Globus pallidus (tissue), 1 donor: ENCODE measurements around the gene DAG1.

Experiments used
- DNase-seq: peaks from one replicate; pipeline ENCODE4 v3.0.0-alpha.2; 2015; ENCODE audit warnings: low spot score

The DAG1 gene

GRCh38 chr3:49469936-49470713 lies at the start of gene DAG1:
TSS of gene DAG1 (plus strand) at chr3:49470267. CDS start at chr3:49510535, 40,268 bp downstream.
- DNase-seq: peak; percentile 97

GRCh38 chr3:49421890-49422378 lies 48.1 kb upstream of the DAG1 start:
- no peak for DNase-seq

- DNase-seq: no peak
Observed at GRCh38 chr3:49422379-49423248, 47.5 kb upstream of the DAG1 start, which contains the start of gene AMT. TSS of gene AMT (minus strand) at chr3:49422473. CDS start at chr3:49422450, 23 bp downstream.

GRCh38 chr3:49424816-49425215 lies 45.3 kb upstream of the DAG1 start:
- no peak for DNase-seq

- no peak for DNase-seq
Observed at GRCh38 chr3:49427586-49427985, 42.5 kb upstream of the DAG1 start.

- no peak for DNase-seq
Observed at GRCh38 chr3:49428752-49429080, 41.4 kb upstream of the DAG1 start.

GRCh38 chr3:49434731-49435130 lies 35.3 kb upstream of the DAG1 start:
- no peak for DNase-seq

- no peak for DNase-seq
Observed at GRCh38 chr3:49445391-49445790, 24.7 kb upstream of the DAG1 start.

GRCh38 chr3:49453621-49454020 lies 16.4 kb upstream of the DAG1 start:
- no peak for DNase-seq

GRCh38 chr3:49454458-49454857 lies 15.6 kb upstream of the DAG1 start:
- no peak for DNase-seq

GRCh38 chr3:49454898-49455681 lies 15.0 kb upstream of the DAG1 start:
- no peak for DNase-seq

- no peak for DNase-seq
Observed at GRCh38 chr3:49456466-49456865, 13.6 kb upstream of the DAG1 start.

GRCh38 chr3:49460188-49460890 lies 9.7 kb upstream of the DAG1 start:
- no peak for DNase-seq

- DNase-seq: no peak
Observed at GRCh38 chr3:49460956-49461355, 9.1 kb upstream of the DAG1 start.

- DNase-seq: no peak
Observed at GRCh38 chr3:49461443-49462171, 8.5 kb upstream of the DAG1 start.

GRCh38 chr3:49462222-49462621 lies 7.8 kb upstream of the DAG1 start:
- no peak for DNase-seq

- peak; percentile 76 for DNase-seq
Observed at GRCh38 chr3:49465270-49466034, 4.6 kb upstream of the DAG1 start.

GRCh38 chr3:49466085-49466484 lies 4.0 kb upstream of the DAG1 start:
- no peak for DNase-seq

- peak; percentile 21 for DNase-seq
Observed at GRCh38 chr3:49469037-49469935, 781 bp upstream of the DAG1 start.
